Peyer's patch (tissue), 4 donors: Measurements from ENCODE around the gene DHRSX.
"Not testable (repeated sequence)": the region's sequence is repeated elsewhere in the genome, so short reads cannot be mapped to it uniquely, and the experiment has no call there.

ENCODE experiments used
- CTCF ChIP-seq, 6 experiments: fragments of 450-650 bp in 4 of 6; fragments of 200-600 bp in 2 of 6; sonication (generic) in 1 of 6; IDR thresholded peaks; one replicate each; pipeline ENCODE4 v1.5.1; 2017 to 2019; ENCODE audit warnings: antibody characterized with exemption in 6 of 6, mild to moderate bottlenecking in 3 of 6, moderate library complexity in 1 of 6
- POLR2A ChIP-seq, 2 donors: fragments of 450-650 bp; IDR thresholded peaks; one replicate each; pipeline ENCODE4 v1.5.1; 2017; ENCODE audit warnings: antibody characterized with exemption in 2 of 2, mild to moderate bottlenecking in 2 of 2, moderate library complexity in 2 of 2

DNA sequence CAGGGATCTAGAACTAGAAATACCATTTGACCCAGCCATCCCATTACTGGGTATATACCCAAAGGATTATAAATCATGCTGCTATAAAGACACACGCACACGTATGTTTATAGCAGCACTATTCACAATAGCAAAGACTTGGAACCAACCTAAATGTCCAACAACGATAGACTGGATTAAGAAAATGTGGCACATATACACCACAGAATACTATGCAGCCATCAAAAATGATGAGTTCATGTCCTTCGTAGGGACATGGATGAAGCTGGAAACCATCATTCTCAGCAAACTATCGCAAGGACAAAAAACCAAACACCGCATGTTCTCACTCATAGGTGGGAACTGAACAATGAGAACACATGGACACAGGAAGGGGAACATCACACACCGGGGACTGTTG lies 81.4 kb downstream of the DHRSX start:
- not testable (repeated sequence) for TF ChIP-seq CTCF, POLR2A (IDR thresholded peaks at IDR 0.05)
